SIG-M5 treated with dmso at 0.1 percent for 504 hours (cell line): Measurements from ENCODE around the gene TMSB4X.
A peak's percentile ranks its signal among the peaks of the same experiment; 100 is the strongest.
"Not testable (repeated sequence)": the region's sequence is repeated elsewhere in the genome, so short reads cannot be mapped to it uniquely, and the experiment has no call there.

ENCODE experiments used
- DNase-seq: peaks from one replicate; lab custom pipeline; 2025; ENCODE audit not compliant: unreplicated experiment; lab: John Stamatoyannopoulos, UW

Gene TMSB4X

DNA sequence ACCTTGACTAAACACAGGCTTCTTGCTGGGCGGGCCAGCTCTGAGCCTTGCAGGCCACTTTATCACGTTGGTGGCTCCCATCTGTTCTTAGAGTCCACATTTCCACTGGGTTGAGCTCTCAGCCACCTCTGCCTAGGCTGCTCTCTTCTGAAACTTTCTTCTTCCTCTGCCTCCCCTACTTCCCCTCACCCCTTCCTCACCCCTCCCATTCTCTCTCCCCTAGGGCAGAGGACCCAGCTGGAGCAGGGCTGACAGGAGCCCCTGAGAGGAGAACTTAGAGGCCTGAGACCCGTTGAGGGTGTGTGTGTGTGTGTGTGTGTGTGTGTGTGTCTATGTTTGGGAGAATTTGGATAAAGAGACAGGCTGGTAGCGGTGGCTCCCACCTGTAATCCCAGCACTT, 19.9 kb upstream of the TMSB4X start:
- DNase-seq, result peak; percentile 64

DNA sequence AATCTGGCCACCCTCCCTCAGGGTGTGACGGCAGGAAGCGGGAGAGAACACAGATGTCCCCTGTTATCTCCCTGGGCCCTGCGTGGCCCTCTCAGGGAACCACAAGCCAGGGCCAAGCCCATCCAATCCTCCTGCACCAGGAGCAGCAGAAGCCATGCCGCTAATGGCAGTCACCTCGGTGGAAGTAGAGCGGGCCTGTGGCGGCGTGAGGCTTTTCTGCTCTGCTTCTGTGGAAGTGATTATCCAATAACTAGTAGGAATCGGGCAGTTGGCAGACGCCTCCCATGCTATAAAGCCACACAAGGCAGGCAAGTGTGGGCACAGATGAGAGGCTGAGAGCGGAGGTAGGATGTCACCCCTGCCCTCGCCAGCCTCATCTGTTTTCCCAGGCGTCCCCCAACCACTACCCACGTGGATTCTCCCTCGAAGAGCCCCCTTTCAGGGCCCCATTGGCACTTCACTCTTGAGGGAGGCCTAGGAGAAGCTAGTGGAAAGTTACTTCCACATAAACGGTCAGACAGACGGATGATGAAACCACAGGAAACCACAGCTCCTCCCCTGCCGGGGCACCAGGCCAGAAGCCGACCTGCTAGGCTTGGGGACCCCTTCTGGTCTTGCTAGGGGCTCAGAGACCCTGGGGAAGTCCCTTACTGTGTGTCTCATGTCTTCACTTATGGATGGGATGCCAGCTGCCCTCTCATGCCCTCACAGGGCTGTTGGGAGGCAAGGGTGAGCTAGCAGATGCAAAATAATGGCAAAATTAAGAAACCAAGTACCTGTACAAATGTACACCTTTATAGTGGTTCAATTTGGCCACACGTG, 18.8 kb upstream of the TMSB4X start:
- DNase-seq, result peak; percentile 95

DNA sequence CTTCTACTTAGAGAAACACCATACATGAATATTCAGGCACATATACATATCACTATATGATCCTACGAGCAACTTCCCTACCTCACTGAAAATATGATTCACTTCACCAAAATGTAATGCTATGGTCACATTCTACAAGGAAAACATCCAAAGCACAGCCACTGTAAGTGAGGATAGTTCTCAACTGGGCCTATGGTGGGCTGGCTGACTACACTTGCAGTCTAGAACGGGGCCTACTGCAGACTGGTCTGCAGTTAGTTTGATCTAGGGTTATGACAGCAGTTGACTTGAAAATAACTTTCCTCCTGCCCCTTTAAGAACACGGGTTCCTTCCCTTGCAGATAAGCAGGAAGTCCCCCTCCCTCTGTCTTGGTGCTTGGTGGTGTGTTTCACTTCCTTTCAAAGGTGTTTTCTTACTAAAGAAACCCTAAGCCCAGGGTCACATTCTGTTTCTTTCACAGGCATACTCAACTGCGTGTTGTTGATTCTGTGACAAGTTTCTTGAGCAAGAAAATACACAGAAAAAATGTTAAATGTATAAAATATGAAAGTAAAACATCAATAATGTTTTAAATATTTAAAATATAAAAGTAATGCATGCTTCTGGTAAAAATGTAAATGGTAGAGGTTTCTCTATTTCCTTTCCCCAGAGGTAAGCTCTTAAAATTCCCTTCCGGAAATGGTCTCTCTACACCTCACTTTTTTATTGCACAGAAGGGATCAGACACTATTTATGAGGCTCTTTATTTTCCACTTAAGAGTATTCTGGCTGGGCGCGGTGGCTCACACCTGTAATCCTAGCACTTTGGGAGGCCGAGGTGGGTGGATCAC, 18.0 kb upstream of the TMSB4X start:
- peak; percentile 89 for DNase-seq

DNA sequence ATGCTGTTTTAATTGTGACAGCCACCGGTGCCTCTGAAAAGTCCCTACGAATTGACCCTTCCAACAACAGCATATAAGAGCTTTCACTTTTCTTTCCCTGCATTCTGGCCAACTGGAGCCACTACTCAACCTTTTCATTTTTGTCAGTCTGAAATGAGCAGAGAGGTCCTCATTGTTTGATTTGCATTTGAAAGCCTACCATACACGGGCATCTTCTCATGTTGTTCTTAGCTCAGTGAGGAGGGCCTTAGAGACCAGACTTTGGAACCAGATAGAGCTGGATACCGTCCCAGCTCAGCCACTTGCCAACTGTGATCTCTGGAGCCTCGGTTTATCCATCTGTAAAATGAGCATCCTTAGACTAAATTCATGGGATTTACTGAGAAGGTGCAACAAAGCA, 16.9 kb upstream of the TMSB4X start:
- DNase-seq, result no peak

DNA sequence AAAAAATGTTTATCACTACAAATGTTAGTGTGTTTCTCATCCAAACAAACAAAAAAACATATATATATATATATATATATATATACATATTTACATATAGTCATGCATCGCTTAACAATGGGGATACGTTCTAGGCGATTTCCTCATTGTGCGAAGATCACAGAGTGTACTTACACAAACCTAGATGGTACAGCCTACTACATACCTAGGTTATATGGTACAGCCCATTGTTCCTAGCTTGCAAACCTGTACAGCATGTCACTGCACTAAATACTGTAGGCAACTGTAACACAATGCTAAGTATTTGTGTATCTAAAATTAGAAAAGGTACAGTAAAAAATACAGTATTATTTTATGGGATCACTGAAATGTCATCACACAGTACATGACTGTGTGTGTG, 16.4 kb upstream of the TMSB4X start:
- DNase-seq, result no peak

DNA sequence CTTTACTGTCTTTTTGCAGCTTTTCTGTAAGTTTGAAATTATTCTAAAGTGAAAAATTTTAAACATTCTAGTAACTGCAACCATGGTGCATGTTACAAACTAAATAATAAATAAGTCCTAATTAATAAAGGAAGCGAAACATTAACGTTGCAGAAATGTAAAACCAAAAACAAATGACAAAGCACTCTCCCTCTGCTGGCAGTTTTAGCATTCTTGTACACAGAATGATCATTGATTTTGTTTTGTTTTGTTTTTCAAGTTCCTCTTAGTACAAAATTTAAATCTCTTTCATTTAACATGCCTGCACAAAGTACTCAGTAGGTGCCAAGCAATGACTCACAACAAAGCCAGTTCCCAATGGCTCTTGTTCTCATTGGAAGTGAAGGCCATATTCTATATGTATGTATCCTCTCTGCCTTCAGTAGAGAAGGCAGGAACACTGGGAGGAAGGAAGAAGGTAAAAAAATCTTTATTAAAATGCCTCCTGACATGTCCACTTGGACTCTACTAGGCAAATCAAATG, 13.7 kb upstream of the TMSB4X start:
- no peak for DNase-seq

DNA sequence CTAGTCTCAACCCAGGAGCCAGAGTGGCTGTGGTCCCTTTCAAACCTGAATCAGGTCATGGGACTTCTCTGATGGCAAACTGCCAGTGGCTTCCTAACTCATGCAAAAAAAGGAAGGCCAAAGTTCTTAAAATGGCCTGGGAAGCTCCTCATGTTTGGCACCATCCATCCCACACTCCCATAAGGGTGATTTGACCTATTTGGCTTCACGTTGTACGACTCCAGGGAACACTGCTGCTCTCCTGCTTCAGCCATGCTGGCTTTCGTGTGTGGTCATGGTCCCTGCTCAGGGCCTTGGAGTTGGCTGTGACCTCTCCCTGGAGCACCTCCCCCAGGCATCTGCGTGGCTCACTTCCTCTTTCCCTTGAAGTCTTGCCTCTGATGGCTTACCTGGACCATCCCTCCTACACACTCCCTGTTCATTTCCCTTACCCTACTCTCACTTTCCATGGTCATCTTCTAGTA, 12.8 kb upstream of the TMSB4X start:
- no peak for DNase-seq

DNA sequence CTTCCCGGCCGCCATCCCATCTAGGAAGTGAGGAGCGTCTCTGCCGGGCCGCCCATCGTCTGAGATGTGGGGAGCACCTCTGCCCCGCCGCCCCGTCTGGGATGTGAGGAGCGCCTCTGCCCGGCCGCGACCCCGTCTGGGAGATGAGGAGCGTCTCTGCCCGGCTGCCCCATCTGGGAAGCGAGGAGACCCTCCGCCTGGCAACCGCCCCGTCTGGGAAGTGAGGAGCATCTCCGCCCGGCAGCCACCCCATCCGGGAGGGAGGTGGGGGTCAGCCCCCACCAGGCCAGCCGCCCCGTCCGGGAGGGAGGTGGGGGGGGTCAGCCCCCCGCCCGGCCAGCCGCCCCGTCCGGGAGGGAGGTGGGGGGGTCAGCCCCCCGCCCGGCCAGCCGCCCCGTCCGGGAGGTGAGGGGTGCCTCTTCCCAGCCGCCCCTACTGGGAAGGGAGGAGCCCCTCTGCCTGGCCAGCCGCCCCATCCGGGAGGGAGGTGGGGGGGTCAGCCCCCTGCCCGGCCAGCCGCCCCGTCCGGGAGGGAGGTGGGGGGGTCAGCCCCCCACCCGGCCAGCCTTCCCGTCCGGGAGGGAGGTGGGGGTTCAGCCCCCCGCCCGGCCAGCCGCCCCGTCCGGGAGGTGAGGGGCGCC, 11.6 kb upstream of the TMSB4X start:
- DNase-seq, result not testable (repeated sequence)

DNA sequence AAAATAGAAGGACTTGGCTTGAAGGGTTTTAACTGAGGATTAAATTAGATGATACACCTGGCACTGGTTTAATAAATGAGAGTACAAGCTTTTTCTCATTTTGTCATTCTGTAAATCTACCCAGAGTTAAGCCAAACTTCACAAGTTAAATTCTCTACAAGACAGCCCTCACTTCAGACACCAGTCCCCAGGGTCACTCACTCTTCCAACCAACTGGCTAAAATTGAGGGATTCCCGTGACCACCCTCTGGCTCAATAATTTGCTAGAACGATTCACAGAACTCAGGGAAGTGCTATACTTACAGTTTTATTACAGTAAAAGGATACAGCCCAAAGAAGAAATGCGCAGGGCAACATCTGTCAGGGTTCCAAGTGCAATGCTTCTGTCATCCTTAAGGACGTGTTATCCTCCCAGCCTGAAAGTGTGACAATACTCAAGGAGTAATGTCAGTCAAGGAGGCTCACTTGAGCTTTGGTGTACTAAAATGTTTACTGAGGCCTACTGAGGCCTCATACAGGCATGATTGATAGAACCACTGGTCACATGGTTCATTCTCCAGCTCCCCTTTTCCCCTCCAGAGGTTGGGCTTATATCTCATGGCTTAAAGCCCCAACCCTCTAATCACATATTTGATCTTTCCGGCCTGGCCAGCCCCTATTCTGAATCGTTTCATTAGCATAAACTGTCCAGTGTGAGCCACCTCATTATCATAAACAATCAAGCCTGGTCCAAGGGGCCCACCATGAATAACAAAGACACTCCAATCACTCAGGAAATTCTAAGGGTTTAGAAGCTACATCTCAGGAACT, 9.6 kb upstream of the TMSB4X start:
- DNase-seq, result no peak

DNA sequence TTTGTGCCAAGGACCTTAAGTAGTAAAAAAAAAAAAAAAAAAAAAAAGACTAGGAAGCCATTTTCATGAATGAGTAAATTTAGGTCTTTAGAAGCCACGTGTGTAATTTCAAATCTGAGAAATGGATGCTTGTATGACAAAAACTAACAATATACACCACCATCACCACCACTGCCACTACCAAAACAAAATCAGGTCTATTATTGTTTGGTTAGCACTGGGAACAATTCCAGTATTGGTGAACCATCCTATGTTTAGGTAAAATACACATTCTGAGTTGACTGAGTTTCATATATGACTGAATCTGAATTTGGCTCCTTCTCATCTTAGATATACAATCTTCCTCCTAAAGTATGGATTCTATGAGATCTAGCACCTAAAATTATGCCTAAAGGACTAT, 8.8 kb upstream of the TMSB4X start:
- no peak for DNase-seq

DNA sequence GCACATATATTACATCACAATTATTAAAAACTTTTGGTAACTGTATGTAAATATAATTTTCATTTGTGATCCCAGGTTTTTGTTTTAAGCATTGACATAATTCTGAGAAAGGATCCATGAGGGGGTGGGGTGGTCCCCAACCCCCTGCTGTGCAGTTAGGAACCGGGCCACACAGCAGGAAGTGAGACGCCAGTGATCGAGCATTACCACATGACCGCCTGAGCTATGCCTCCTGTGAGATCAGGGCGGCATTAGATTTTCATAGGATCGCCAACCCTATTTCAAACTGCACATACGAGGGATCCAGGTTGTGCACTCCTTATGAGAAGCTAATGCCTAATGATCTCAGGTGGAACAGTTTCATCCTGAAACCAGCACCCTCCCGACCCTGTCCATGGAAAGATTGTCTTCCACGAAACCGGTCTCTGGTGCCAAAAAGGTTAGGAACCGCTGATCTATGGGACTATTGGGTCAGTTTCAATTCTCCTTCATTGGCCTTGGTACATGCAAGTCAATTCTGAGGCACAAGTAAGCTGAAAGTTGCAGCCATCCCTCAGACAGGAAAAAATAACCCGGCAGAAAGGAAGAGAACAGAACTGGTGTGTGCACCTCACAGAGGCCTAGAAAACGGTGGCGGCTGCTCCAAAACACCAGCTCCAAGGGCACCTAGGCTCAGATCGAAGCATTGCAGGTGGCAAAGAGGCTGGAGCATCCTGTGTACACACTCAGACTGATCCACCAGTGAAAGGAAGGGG, 7.0 kb upstream of the TMSB4X start:
- peak; percentile 46 for DNase-seq

DNA sequence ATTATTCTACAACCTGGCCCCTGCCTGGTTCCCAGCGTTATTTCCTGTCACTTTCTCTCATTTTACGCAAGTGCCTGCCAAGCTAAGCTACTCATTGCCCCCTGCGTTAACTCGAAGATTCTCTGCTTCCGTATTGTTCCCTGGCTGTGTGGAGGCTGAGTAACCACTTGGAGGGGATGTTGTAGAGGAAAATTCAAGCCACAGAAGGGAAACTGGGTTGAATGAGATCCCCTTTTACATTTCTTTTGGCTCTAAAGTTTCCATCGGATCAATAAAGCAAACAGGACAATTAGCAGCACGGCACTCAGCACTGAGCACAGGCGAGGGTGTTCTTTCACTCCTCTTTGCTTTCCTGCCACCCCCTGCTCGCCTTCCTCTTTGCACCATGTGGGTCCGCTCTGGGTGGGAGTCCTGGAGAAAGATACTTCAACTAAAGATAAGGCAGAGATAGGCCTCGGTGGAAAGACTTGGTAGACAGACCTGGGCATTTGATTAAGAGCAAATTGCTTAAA, 4.2 kb upstream of the TMSB4X start:
- peak; percentile 90 for DNase-seq

DNA sequence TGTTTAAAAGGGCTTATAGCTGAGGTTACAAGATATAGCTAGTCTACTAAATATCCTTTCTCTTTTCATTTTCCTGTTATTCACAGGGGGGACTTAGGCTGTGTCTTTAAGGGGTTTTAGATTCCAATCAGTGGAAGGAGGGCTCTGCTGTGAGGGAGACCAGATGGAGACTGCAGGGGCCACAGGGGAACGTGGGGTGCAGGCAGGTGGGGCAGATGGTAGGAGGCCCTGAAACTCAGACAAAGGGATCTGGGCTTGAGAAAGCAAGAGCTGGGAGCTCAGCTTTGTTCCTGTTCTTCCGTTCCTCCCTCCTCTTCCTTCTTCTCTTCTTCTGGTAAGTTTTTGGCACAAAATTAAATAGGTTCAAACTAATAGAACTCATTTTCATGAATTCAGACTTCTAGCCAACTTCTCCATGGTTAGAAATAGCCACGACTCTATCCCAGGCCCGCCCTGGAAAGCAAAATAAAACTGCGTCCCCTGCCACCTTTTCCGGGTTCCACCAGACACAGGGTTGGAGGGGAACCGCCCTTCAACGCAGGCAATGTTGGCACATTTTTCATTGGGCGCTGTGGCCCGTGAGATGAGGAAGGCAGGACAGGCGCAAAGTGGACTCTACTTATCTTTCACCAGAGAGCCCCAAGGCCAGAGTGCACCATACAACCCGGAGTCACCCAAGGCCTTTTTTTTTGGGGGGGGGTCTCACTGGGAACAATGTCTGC, 3.5 kb upstream of the TMSB4X start:
- no peak for DNase-seq

DNA sequence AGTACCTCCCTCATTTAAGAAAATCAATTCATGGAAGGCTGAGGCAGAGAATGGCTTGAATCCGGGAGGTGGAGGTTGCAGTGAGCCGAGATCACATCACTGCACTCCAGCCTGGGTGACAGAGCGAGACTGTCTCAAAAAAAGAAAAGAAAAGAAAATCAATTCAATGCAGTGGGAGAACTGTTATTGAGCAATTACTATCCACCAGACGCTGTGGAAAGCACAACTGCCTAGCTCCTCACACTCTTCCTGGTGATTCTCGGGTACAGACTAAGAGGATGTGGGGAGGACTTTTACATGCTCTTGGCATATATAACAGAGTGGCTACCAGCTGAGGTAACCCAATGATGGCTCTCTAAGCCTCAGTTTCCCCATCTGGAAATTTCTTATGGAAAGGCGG, 2.7 kb upstream of the TMSB4X start:
- peak; percentile 77 for DNase-seq

DNA sequence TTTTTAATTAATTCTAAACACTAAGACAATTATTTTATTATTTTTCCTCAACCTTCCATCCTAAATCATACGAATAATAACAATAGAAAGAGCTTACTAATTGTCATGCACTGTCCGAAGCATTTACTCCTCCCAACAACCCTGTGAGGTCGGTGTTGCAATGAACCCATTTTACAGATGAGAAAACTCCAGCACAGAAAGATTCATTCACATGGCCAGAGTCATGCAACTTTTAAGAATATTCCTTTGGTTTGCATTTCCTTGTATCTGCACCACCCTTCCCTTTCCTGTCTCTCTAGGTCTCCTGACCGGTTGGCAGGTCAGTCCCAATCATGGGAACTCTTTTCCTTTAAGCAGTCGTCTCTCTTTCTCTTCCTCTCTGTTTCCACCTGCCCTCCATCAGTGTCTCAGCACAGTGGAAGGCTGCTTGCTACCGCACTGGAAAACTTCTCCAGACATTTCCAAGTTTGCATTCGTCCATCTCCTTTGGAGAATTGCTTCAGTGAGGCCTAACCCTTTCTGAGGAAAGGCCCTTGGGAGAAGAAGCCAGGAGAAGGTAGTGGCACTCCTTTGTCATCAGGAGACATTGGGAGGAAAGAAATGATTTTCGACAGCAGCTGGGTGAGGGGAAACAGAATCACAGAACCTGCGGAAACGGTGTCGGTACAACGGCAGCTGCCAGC, 1.9 kb upstream of the TMSB4X start:
- DNase-seq, result no peak

DNA sequence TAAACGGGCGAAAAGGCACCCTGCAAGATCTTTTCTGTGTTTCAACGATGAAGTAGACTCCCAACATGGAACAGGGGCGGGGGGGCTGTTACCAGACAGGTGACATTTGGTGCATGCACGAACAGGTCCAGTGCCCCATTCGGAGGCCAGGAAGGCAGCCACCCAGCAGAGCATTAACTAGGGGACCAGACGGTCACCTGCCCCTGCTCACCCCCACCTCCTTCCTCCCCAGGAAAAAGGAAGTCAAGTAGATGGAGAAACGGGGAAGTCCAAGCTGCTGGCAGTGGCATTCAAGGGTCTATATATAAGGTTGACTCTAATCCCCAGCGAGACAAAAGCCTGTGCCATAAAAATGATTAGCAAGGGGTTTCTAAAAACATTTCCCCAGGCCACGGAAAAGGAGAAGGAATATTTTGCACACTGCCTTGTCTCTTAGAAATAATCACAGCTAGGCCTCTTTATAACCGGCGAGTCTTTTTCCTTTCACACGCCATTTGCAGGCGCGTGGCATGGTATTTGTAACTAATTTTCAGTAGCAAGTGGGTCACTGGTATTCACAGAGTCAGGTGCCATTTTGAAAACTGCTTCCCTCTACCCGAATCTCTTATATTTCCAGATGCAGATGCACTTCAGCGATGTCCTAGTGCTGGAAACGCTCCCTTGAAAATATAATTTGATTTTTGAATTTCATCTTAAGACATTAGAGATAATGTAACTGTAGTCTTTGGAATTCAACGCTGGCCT, 1.2 kb upstream of the TMSB4X start:
- peak; percentile 79 for DNase-seq

DNA sequence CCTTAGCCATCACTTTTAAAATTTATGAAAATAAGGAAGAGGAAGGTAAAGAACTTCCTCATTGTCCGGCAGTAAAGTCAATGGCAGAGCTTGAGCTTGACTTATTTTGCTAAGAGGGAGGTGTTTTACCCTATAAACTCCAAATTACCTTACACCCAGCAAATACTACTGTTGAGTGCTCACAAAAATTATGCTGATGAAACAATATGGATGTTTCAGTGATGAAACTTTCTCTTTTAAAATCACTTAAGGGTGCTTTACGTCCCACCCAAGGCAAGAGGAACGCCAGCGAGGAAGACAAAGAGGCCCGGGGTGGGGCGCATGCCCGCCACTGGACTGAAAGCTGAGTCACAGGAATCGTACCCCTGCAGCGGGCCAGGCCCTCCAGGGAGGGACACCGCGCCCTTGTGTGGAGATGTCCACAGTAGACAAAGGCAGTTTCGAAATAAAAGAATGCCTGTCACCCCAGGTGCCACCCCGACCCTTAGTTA, 560 bp upstream of the TMSB4X start:
- DNase-seq, result peak; percentile 74

DNA sequence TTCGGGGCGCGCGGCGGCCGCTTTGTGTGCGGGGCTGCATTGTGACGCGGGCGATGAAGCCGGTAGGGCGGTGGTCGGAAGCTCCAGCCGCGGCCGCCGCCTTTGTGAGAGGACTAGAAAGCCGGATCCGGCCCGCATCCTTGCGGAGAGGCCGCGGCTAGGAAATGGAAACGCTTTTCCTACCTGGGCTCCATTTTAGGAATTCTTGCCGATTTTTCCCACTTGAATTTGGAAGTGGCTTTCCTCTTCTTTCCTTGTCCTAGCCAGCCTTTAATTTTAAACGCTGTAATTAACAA, 708 bp downstream of the TMSB4X start:
- no peak for DNase-seq
